ENCODE results near the gene SPAG9.

DNA sequence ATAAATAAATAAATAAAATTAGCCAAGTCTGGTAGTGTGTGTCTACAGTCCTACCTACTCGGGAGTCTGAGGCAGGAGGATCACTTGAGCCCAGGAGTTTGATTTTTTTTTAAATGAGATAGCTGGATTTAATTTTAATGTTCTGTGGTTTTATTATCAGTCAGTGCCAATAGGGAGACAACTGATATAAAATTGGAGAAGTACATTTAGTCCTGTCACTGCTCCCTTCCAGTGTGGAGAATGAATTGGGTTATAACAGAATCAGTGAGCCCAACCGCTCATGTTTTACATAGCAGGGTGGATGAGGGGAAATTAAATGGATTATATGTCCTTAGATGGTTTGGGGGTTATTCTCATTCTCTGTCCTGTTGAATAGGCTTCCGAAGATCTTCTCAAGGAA, 38.9 kb upstream of the SPAG9 start:
- TF ChIP-seq, protein P1, sequence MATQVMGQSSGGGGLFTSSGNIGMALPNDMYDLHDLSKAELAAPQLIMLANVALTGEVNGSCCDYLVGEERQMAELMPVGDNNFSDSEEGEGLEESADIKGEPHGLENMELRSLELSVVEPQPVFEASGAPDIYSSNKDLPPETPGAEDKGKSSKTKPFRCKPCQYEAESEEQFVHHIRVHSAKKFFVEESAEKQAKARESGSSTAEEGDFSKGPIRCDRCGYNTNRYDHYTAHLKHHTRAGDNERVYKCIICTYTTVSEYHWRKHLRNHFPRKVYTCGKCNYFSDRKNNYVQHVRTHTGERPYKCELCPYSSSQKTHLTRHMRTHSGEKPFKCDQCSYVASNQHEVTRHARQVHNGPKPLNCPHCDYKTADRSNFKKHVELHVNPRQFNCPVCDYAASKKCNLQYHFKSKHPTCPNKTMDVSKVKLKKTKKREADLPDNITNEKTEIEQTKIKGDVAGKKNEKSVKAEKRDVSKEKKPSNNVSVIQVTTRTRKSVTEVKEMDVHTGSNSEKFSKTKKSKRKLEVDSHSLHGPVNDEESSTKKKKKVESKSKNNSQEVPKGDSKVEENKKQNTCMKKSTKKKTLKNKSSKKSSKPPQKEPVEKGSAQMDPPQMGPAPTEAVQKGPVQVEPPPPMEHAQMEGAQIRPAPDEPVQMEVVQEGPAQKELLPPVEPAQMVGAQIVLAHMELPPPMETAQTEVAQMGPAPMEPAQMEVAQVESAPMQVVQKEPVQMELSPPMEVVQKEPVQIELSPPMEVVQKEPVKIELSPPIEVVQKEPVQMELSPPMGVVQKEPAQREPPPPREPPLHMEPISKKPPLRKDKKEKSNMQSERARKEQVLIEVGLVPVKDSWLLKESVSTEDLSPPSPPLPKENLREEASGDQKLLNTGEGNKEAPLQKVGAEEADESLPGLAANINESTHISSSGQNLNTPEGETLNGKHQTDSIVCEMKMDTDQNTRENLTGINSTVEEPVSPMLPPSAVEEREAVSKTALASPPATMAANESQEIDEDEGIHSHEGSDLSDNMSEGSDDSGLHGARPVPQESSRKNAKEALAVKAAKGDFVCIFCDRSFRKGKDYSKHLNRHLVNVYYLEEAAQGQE (IDR thresholded peaks at IDR 0.05; ENCODE audit: low read depth): no peak
- no peak for TF ChIP-seq POLR2A (IDR thresholded peaks at IDR 0.05; ENCODE audit: borderline replicate concordance, extremely low read depth, insufficient read depth, insufficient read length)
- no peak for TF ChIP-seq EZH2 (IDR thresholded peaks at IDR 0.05)
- TF ChIP-seq, protein P2, sequence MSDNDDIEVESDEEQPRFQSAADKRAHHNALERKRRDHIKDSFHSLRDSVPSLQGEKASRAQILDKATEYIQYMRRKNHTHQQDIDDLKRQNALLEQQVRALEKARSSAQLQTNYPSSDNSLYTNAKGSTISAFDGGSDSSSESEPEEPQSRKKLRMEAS (IDR thresholded peaks at IDR 0.05): no peak
- TF ChIP-seq EGR1 (IDR thresholded peaks at IDR 0.05; ENCODE audit: low read depth): no peak
- TF ChIP-seq CEBPB (IDR thresholded peaks at IDR 0.05; ENCODE audit: low read depth): no peak
- TF ChIP-seq, protein P3, sequence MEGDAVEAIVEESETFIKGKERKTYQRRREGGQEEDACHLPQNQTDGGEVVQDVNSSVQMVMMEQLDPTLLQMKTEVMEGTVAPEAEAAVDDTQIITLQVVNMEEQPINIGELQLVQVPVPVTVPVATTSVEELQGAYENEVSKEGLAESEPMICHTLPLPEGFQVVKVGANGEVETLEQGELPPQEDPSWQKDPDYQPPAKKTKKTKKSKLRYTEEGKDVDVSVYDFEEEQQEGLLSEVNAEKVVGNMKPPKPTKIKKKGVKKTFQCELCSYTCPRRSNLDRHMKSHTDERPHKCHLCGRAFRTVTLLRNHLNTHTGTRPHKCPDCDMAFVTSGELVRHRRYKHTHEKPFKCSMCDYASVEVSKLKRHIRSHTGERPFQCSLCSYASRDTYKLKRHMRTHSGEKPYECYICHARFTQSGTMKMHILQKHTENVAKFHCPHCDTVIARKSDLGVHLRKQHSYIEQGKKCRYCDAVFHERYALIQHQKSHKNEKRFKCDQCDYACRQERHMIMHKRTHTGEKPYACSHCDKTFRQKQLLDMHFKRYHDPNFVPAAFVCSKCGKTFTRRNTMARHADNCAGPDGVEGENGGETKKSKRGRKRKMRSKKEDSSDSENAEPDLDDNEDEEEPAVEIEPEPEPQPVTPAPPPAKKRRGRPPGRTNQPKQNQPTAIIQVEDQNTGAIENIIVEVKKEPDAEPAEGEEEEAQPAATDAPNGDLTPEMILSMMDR (IDR thresholded peaks at IDR 0.05 in 2 of 3, conservative IDR thresholded peaks at IDR 0.05 in 1 of 3; ENCODE audit: borderline replicate concordance in 1 of 3, insufficient read depth in 1 of 3, low read depth in 2 of 3, low read length in 2 of 3): no peak
